ENCODE data around the gene MYL5. TPM values are rescaled to one million over a fixed set of nuclear protein-coding genes. Genes with fewer than 3 reads are reported as not detected.
"Not testable (repeated sequence)": the region's sequence is repeated elsewhere in the genome, so short reads cannot be mapped to it uniquely, and the experiment has no call there.

The MYL5 gene
- total RNA-seq, 1 donor from 2014 or later, result 1.1 TPM

- Histone ChIP-seq H3K4me3 (no peak overlapping the region), H3K27me3 (no peaks in the 10 kb centered on the region), H3K4me1 (no peaks in the 10 kb centered on the region), H3K27ac (peak overlapping the region in 1 of 2 donors; percentile 37), H3K9me3 (no peaks in the 10 kb centered on the region), H3K36me3 (peaks cover 15 to 23% of the 10 kb centered on the region in 2 donors)
- no peak for DNase-seq (ENCODE audit: low spot score in 2 of 2)
- intact Hi-C loops (cut with DNase I), result no loop called here
- TF ChIP-seq CTCF (IDR thresholded peaks at IDR 0.05), result no peak
Measured at GRCh38 chr4:726235-726787, 52.0 kb downstream of the MYL5 start.

- DNase-seq (ENCODE audit: low spot score in 2 of 2), result no peak
- no peaks in the 10 kb centered on the region for H3K9me3 ChIP-seq
- TF ChIP-seq CTCF (IDR thresholded peaks at IDR 0.05), result no peak
- no peak overlapping the region for H3K4me3 ChIP-seq
- H3K4me1 ChIP-seq, result no peaks in the 10 kb centered on the region
- intact Hi-C loops (cut with DNase I), result no loop called here
- H3K36me3 ChIP-seq, result peaks cover 15 to 24% of the 10 kb centered on the region in 2 donors
- H3K27me3 ChIP-seq, result no peaks in the 10 kb centered on the region
- no peak overlapping the region for H3K27ac ChIP-seq
Measured at GRCh38 chr4:726838-727237, 52.5 kb downstream of the MYL5 start.

- Histone ChIP-seq H3K27me3 (no peaks in the 10 kb centered on the region), H3K27ac (no peak overlapping the region), H3K9me3 (no peaks in the 10 kb centered on the region), H3K36me3 (peaks cover 21 to 25% of the 10 kb centered on the region in 2 donors), H3K4me1 (no peaks in the 10 kb centered on the region), H3K4me3 (no peak overlapping the region)
- TF ChIP-seq CTCF (IDR thresholded peaks at IDR 0.05), result no peak
- intact Hi-C loops (cut with DNase I), result no loop called here
- DNase-seq (ENCODE audit: low spot score in 2 of 2), result no peak
Measured at GRCh38 chr4:727576-727975, 53.2 kb downstream of the MYL5 start.

- intact Hi-C loops (cut with DNase I), result no loop called here
- Histone ChIP-seq H3K4me1 (no peaks in the 10 kb centered on the region), H3K27ac (no peak overlapping the region), H3K9me3 (no peaks in the 10 kb centered on the region), H3K4me3 (no peak overlapping the region), H3K27me3 (no peaks in the 10 kb centered on the region), H3K36me3 (peaks cover 38 to 41% of the 10 kb centered on the region in 2 donors)
- TF ChIP-seq CTCF (IDR thresholded peaks at IDR 0.05), result no peak
- no peak for DNase-seq (ENCODE audit: low spot score in 2 of 2)
Measured at GRCh38 chr4:729336-730315, 55.3 kb downstream of the MYL5 start.

GRCh38 chr4:730511-730910, 56.2 kb downstream of the MYL5 start:
- H3K4me3 ChIP-seq, result no peak overlapping the region
- H3K27me3 ChIP-seq, result no peaks in the 10 kb centered on the region
- DNase-seq (ENCODE audit: low spot score in 2 of 2), result no peak
- H3K27ac ChIP-seq, result no peak overlapping the region
- intact Hi-C loops (cut with DNase I), result no loop called here
- no peaks in the 10 kb centered on the region for H3K4me1 ChIP-seq
- peaks cover 47 to 50% of the 10 kb centered on the region in 2 donors for H3K36me3 ChIP-seq
- no peak for TF ChIP-seq CTCF (IDR thresholded peaks at IDR 0.05)
- no peaks in the 10 kb centered on the region for H3K9me3 ChIP-seq

GRCh38 chr4:730946-731904, 56.9 kb downstream of the MYL5 start:
- H3K4me3 ChIP-seq; intact Hi-C loops (cut with DNase I); DNase-seq (ENCODE audit: low spot score in 2 of 2); H3K27me3 ChIP-seq; H3K27ac ChIP-seq; H3K4me1 ChIP-seq; H3K9me3 ChIP-seq: not testable (repeated sequence)
- H3K36me3 ChIP-seq, result peaks cover 54 to 57% of the 10 kb centered on the region in 2 donors

Measured in ascending aorta (tissue), 2 donors.